GM12801 (cell line): ENCODE data around the gene OPRM1.

ENCODE experiments used
- TF ChIP-seq, protein P1 (sequence below): IDR thresholded peaks from one replicate; pipeline ENCODE4 v1.5.1; 2011; ENCODE audit warnings: control low read depth; ENCODE audit not compliant: insufficient read length; ENCODE audit errors: extremely low read depth

The OPRM1 gene

DNA sequence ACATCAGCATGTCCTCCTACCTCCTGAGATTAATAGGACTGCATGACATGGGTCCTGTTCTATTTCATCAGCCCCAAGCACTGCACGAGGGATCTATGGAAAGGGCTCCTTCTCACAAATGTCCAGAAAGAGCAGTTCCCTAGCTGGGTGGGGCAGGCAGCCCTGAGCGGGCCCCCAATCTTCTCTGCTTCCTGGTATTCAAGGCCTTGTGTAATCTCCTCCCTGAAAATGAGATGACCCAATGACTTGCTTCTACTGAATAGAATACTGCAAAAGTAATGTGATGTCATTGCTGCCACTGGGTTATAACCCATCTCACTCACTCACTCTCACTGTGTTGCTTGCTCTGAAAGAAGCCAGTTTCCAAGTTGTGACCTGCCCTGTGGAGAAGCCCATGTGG lies 126.4 kb downstream of the OPRM1 start:
- TF ChIP-seq, protein P1, sequence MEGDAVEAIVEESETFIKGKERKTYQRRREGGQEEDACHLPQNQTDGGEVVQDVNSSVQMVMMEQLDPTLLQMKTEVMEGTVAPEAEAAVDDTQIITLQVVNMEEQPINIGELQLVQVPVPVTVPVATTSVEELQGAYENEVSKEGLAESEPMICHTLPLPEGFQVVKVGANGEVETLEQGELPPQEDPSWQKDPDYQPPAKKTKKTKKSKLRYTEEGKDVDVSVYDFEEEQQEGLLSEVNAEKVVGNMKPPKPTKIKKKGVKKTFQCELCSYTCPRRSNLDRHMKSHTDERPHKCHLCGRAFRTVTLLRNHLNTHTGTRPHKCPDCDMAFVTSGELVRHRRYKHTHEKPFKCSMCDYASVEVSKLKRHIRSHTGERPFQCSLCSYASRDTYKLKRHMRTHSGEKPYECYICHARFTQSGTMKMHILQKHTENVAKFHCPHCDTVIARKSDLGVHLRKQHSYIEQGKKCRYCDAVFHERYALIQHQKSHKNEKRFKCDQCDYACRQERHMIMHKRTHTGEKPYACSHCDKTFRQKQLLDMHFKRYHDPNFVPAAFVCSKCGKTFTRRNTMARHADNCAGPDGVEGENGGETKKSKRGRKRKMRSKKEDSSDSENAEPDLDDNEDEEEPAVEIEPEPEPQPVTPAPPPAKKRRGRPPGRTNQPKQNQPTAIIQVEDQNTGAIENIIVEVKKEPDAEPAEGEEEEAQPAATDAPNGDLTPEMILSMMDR = no peak

DNA sequence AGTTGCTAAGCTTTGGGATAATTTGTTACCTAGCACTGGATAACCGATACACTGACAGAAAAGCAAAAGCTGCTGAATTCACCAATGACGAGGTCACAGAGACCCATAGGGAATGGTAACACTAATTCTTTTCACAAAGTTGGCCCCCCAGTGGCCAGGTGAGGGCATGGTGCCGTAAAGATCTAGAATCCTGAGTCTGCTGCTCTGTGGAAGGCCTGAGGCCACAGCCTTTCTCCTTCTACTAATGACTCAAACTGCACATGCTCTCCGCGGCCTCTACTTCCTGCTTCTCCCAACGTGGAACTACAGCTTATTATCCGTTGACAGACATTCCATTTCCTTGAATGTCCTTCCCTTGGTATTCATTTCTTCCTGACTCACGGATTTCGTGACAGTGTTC lies 127.1 kb downstream of the OPRM1 start:
- TF ChIP-seq, protein P1 = no peak

DNA sequence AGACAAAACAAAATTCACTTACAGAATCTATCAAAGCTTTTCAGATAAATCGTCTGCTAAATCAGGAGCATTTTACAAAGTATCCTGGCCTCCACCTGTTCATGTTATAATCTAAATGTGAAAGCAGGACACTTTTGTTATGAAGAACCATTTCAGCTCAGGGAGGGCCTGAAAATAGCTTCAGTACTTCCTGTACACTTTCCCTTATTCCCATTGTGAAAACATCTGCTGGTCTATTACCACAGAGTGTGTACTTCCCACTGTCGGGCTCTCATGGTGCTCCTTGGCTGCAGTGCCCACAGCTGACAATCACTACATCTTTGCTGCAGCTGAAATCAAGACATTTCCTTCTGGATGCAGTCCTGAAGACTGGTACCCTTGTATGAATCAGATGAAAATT lies 128.1 kb downstream of the OPRM1 start:
- TF ChIP-seq, protein P1 = no peak

- TF ChIP-seq, protein P1 = no peak
Measured at GRCh38 chr6:154169193-154169847, 130.3 kb downstream of the OPRM1 start.

DNA sequence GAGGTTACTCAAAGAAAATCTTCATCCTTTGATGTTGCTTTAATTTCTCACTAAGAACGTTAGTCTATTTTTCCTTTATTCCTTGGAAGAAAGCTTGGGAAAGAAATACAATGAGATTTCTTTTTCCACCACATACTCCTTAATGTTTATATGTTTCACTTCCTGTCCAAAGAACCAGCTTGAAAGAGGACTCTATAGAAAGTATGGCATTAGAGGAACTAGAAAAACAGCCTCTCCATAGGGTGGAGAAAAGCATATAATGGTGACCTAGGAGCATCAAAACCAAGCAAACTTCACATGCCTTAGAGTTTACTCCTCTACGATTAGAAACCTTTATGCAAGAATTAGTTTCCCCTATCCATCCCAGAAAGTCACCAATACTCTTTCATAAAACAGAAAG lies 131.1 kb downstream of the OPRM1 start:
- TF ChIP-seq, protein P1 = no peak

DNA sequence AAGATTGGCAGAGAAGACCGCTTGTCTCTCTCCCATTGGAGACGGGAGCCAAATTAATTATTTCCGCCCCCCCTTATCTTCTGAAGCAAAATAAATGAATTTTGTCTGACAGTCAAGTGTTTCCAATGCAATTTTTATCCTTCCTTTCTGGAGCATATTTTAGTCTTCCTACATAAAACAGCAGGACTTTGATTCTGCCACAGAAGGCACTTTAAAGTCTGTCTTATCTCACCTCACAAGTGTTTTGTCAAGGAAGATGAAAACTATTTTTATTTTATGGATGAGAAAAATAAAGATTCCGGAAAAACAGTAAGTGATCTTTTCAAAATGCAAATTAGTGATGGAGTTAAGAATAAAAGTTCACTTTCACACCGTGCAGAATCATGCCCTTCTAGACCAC lies 140.4 kb downstream of the OPRM1 start:
- TF ChIP-seq, protein P1 = no peak

DNA sequence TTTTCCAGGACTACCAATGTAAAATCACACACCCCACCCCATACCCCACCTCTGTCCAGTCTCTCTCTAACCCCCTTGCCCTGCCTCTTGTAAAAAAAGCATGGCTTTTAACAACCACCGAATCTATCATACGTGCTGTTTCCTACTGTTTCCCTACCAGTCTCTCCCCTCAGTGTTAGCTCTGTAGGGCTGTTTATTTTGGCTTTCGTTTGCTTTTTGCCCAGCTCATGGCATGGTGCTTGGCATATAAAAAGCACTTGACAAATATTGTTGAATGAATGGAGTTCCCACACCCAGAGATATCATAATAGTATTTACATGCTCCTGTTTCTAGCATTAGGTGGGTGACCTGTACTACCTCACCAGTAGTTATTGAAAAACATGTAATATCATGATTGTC lies 148.2 kb downstream of the OPRM1 start:
- TF ChIP-seq, protein P1 = no peak
